Measurements from ENCODE around the gene GSPT1. TPM values are rescaled to one million over a fixed set of nuclear protein-coding genes. Genes with fewer than 3 reads are reported as not detected.

The GSPT1 gene
- total and polyA plus RNA-seq, 2 experiments from 2014 or later, result 126 to 146 TPM

DNA sequence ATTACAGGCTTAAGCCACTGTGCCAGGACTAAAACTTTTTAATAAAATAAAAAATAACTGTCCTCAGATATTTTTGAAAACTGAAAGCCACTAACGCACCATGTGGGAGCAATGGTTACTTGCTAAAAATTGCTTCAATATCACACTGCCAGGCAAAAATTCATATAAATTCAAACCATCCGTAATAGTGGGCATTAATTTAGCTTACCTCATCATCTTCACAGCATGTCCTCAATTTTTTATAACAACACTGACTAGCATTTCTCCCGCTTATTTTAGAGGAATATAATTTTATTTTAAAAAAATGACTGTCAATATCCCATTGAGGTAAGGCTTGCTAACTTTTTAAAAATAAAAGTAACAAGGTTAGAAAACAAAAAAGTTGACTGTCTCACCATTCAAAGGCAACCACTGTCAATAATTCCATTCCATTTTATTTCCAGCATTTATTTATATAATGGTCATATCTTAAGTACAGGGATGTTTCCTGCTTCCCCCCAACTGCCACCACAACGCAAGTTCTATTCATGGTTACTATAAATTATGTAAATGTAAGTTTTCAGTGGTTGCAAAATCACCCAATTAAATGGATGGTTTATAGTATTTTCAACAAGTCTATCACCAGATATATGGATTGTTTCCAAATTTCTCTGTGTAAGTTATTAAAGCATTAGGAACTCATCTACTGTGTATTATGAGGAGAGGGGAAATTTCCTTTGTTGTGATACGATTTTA, 25.4 kb downstream of the GSPT1 start:
- Histone ChIP-seq H3K4me2 (no peak overlapping the region), H3K36me3 (ENCODE audit: insufficient read depth) (peaks cover 57% of the 10 kb centered on the region), H3K27me3 (ENCODE audit: insufficient read depth) (no peaks in the 10 kb centered on the region), H3K4me1 (ENCODE audit: insufficient read depth) (no peaks in the 10 kb centered on the region), H3K4me3 (no peak overlapping the region), H2AFZ (no peak overlapping the region), H3F3A (replicated peaks; ENCODE audit: low read depth) (0 out of 2 replicates have a peak, but pooled peaks cover 3% of the 10 kb centered on the region), H3K79me2 (replicated peaks; ENCODE audit: insufficient read depth) (peaks cover 8% of the 10 kb centered on the region), H3K9me2 (ENCODE audit: insufficient read depth) (no peaks in the 10 kb centered on the region), H3K27ac (ENCODE audit: low read depth) (no peak overlapping the region), H4K20me1 (replicated peaks; ENCODE audit: insufficient read depth) (peaks cover 10% of the 10 kb centered on the region; the same call in 1 of the 2 replicates)
- ATAC-seq, result no peak
- no peak for DNase-seq (ENCODE audit: low spot score)
- Mint-ChIP-seq H3K4me3 (no peak overlapping the region), H3K4me1 (no peaks in the 10 kb centered on the region), H3K27ac (no peak overlapping the region), H3K9me3 (no peaks in the 10 kb centered on the region), H3K36me3 (ENCODE audit: low read depth) (peaks cover 84% of the 10 kb centered on the region), H3K27me3 (ENCODE audit: insufficient read depth, low read depth, poor library complexity) (no peaks in the 10 kb centered on the region)
- TF ChIP-seq CREB1 (CRISPR knock-in tag; IDR thresholded peaks at IDR 0.05; ENCODE audit: low read depth), result no peak
- TF ChIP-seq, protein P1, sequence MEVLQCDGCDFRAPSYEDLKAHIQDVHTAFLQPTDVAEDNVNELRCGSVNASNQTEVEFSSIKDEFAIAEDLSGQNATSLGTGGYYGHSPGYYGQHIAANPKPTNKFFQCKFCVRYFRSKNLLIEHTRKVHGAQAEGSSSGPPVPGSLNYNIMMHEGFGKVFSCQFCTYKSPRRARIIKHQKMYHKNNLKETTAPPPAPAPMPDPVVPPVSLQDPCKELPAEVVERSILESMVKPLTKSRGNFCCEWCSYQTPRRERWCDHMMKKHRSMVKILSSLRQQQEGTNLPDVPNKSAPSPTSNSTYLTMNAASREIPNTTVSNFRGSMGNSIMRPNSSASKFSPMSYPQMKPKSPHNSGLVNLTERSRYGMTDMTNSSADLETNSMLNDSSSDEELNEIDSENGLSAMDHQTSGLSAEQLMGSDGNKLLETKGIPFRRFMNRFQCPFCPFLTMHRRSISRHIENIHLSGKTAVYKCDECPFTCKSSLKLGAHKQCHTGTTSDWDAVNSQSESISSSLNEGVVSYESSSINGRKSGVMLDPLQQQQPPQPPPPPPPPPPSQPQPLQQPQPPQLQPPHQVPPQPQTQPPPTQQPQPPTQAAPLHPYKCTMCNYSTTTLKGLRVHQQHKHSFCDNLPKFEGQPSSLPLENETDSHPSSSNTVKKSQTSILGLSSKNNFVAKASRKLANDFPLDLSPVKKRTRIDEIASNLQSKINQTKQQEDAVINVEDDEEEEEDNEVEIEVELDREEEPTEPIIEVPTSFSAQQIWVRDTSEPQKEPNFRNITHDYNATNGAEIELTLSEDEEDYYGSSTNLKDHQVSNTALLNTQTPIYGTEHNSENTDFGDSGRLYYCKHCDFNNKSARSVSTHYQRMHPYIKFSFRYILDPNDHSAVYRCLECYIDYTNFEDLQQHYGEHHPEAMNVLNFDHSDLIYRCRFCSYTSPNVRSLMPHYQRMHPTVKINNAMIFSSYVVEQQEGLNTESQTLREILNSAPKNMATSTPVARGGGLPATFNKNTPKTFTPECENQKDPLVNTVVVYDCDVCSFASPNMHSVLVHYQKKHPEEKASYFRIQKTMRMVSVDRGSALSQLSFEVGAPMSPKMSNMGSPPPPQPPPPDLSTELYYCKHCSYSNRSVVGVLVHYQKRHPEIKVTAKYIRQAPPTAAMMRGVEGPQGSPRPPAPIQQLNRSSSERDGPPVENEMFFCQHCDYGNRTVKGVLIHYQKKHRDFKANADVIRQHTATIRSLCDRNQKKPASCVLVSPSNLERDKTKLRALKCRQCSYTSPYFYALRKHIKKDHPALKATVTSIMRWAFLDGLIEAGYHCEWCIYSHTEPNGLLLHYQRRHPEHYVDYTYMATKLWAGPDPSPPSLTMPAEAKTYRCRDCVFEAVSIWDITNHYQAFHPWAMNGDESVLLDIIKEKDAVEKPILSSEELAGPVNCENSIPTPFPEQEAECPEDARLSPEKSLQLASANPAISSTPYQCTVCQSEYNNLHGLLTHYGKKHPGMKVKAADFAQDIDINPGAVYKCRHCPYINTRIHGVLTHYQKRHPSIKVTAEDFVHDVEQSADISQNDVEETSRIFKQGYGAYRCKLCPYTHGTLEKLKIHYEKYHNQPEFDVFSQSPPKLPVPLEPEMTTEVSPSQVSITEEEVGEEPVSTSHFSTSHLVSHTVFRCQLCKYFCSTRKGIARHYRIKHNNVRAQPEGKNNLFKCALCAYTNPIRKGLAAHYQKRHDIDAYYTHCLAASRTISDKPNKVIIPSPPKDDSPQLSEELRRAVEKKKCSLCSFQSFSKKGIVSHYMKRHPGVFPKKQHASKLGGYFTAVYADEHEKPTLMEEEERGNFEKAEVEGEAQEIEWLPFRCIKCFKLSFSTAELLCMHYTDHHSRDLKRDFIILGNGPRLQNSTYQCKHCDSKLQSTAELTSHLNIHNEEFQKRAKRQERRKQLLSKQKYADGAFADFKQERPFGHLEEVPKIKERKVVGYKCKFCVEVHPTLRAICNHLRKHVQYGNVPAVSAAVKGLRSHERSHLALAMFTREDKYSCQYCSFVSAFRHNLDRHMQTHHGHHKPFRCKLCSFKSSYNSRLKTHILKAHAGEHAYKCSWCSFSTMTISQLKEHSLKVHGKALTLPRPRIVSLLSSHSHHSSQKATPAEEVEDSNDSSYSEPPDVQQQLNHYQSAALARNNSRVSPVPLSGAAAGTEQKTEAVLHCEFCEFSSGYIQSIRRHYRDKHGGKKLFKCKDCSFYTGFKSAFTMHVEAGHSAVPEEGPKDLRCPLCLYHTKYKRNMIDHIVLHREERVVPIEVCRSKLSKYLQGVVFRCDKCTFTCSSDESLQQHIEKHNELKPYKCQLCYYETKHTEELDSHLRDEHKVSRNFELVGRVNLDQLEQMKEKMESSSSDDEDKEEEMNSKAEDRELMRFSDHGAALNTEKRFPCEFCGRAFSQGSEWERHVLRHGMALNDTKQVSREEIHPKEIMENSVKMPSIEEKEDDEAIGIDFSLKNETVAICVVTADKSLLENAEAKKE (CRISPR knock-in tag; IDR thresholded peaks at IDR 0.05), result no peak
- no peak for TF ChIP-seq EZH2 (IDR thresholded peaks at IDR 0.05; ENCODE audit: low read depth, unreplicated experiment)
- TF ChIP-seq ZNF331 (CRISPR knock-in tag; IDR thresholded peaks at IDR 0.05; ENCODE audit: low read depth), result no peak
- no peak for TF ChIP-seq POLR2AphosphoS5 (IDR thresholded peaks at IDR 0.05; ENCODE audit: low read depth)
- TF ChIP-seq ETS1 (IDR thresholded peaks at IDR 0.05), result no peak
- no peak for TF ChIP-seq EZH2phosphoT487 (IDR thresholded peaks at IDR 0.05; ENCODE audit: unreplicated experiment)
- no peak for TF ChIP-seq ZNF114 (CRISPR knock-in tag; IDR thresholded peaks at IDR 0.05)
- no peak for TF ChIP-seq STAT1 (IDR thresholded peaks at IDR 0.05; ENCODE audit: unreplicated experiment)
- no peak for TF ChIP-seq NANOG (IDR thresholded peaks at IDR 0.05; ENCODE audit: borderline replicate concordance)
- no peak for TF ChIP-seq CTCF (conservative IDR thresholded peaks at IDR 0.05; ENCODE audit: low read depth in 2 of 2)
- TF ChIP-seq, protein P2, sequence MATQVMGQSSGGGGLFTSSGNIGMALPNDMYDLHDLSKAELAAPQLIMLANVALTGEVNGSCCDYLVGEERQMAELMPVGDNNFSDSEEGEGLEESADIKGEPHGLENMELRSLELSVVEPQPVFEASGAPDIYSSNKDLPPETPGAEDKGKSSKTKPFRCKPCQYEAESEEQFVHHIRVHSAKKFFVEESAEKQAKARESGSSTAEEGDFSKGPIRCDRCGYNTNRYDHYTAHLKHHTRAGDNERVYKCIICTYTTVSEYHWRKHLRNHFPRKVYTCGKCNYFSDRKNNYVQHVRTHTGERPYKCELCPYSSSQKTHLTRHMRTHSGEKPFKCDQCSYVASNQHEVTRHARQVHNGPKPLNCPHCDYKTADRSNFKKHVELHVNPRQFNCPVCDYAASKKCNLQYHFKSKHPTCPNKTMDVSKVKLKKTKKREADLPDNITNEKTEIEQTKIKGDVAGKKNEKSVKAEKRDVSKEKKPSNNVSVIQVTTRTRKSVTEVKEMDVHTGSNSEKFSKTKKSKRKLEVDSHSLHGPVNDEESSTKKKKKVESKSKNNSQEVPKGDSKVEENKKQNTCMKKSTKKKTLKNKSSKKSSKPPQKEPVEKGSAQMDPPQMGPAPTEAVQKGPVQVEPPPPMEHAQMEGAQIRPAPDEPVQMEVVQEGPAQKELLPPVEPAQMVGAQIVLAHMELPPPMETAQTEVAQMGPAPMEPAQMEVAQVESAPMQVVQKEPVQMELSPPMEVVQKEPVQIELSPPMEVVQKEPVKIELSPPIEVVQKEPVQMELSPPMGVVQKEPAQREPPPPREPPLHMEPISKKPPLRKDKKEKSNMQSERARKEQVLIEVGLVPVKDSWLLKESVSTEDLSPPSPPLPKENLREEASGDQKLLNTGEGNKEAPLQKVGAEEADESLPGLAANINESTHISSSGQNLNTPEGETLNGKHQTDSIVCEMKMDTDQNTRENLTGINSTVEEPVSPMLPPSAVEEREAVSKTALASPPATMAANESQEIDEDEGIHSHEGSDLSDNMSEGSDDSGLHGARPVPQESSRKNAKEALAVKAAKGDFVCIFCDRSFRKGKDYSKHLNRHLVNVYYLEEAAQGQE (IDR thresholded peaks at IDR 0.05; ENCODE audit: unreplicated experiment), result no peak
- TF ChIP-seq JUNB (IDR thresholded peaks at IDR 0.05; ENCODE audit: unreplicated experiment), result no peak
